ENCODE results near the gene CHEK2.

CHEK2 gene

DNA sequence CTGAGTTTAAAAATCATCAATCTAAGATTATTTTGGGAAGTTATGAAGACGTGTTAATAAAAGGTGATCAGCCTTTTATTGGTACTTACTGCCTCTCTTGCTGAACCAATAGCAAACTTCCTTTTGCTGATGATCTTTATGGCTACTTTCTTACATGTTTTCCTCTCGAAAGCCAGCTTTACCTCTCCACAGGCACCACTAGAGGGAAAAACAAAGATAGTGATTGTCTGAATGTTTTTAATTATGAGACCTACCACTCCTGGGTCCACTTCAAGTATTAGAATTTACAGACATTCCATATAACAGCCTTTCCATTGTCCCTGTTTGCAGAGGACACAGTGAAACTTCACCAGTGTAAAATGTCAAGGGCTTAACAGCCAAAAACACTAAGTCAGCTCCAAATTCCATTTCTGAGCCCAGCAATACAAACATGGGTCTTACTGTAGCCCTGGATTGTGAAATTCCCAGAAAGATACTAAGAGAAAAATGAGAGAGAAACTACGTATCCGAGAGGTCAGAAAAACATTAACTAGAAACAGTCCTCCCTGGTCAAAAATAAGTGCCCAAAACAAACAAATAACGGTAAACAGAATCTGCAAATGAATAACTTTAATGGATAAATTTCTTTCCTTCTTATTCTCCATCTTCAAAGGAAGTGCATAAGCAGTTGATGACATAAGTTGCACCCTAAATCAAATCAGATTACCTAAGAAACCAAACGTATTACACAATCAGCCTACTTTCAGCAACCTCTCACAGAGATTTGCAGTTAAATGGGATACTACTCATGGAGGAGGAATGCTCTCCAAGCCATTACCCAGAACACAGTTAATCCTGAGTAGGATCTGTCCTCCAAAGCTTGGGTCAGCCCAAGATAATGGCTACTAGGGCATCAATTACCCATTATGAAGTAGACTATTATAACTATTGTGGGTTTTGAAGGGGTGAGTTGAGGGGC is 29.5 kb downstream of the CHEK2 start:
- no peaks in the 10 kb centered on the region for H4K20me1 ChIP-seq (ENCODE audit: insufficient read depth, low read length)
- H3K4me3 ChIP-seq (ENCODE audit: low read length): no peak overlapping the region
- TF ChIP-seq, protein P1, sequence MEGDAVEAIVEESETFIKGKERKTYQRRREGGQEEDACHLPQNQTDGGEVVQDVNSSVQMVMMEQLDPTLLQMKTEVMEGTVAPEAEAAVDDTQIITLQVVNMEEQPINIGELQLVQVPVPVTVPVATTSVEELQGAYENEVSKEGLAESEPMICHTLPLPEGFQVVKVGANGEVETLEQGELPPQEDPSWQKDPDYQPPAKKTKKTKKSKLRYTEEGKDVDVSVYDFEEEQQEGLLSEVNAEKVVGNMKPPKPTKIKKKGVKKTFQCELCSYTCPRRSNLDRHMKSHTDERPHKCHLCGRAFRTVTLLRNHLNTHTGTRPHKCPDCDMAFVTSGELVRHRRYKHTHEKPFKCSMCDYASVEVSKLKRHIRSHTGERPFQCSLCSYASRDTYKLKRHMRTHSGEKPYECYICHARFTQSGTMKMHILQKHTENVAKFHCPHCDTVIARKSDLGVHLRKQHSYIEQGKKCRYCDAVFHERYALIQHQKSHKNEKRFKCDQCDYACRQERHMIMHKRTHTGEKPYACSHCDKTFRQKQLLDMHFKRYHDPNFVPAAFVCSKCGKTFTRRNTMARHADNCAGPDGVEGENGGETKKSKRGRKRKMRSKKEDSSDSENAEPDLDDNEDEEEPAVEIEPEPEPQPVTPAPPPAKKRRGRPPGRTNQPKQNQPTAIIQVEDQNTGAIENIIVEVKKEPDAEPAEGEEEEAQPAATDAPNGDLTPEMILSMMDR (IDR thresholded peaks at IDR 0.05; ENCODE audit: low read length): no peak
- no peak for TF ChIP-seq EZH2 (optimal IDR thresholded peaks at IDR 0.05; ENCODE audit: low read depth, low read length)
- TF ChIP-seq EZH2phosphoT487 (IDR thresholded peaks at IDR 0.05; ENCODE audit: low read length): no peak
- H3K27ac ChIP-seq (ENCODE audit: low read length): no peak overlapping the region
- no peak overlapping the region for H3K4me2 ChIP-seq (ENCODE audit: low read depth, low read length)
- H3K9me2 ChIP-seq (replicated peaks; ENCODE audit: insufficient read depth, low read length): no peaks in the 10 kb centered on the region
- H3K79me2 ChIP-seq (ENCODE audit: low read length): no peaks in the 10 kb centered on the region
- no peaks in the 10 kb centered on the region for H3K36me3 ChIP-seq (replicated peaks; ENCODE audit: insufficient read depth, low read length)
- no peak overlapping the region for H2AFZ ChIP-seq (ENCODE audit: low read length)
- H3K9ac ChIP-seq (ENCODE audit: low read length): no peak overlapping the region
- H3K4me1 ChIP-seq (ENCODE audit: low read length): no peaks in the 10 kb centered on the region
- no peaks in the 10 kb centered on the region for H3K9me3 ChIP-seq (replicated peaks; ENCODE audit: insufficient read depth, low read length)
- H3F3A ChIP-seq (ENCODE audit: insufficient read depth, low read length): no peaks in the 10 kb centered on the region
- DNase-seq: no peak
- no peaks in the 10 kb centered on the region for H3K27me3 ChIP-seq (replicated peaks; ENCODE audit: insufficient read depth, low read length)

DNA sequence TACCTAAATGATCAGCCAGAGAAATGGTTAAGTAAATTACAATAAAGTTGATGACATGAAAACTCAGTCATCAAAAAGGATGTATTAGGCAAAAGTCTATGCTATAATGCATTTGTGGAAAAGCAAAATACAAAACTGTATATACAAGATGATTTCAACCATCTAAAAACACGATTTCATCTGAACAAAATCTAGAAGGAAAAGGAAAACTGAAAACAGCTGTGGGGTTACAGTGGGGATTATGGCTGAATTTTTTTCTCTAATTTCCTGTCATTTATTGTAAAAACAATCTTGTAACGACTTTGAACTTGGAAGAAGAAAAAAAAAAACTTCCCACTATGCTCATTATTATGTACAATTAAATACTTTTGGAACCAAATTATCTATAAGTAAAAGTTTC is 30.3 kb downstream of the CHEK2 start:
- Histone ChIP-seq H3F3A (ENCODE audit: insufficient read depth, low read length) (no peaks in the 10 kb centered on the region), H4K20me1 (ENCODE audit: insufficient read depth, low read length) (no peaks in the 10 kb centered on the region), H2AFZ (ENCODE audit: low read length) (no peak overlapping the region), H3K27me3 (replicated peaks; ENCODE audit: insufficient read depth, low read length) (no peaks in the 10 kb centered on the region), H3K36me3 (replicated peaks; ENCODE audit: insufficient read depth, low read length) (no peaks in the 10 kb centered on the region), H3K4me3 (ENCODE audit: low read length) (no peak overlapping the region), H3K4me2 (ENCODE audit: low read depth, low read length) (no peak overlapping the region), H3K9me2 (replicated peaks; ENCODE audit: insufficient read depth, low read length) (no peaks in the 10 kb centered on the region), H3K9ac (ENCODE audit: low read length) (no peak overlapping the region), H3K27ac (ENCODE audit: low read length) (no peak overlapping the region), H3K4me1 (ENCODE audit: low read length) (no peaks in the 10 kb centered on the region), H3K9me3 (replicated peaks; ENCODE audit: insufficient read depth, low read length) (no peaks in the 10 kb centered on the region), H3K79me2 (ENCODE audit: low read length) (no peaks in the 10 kb centered on the region)
- no peak for TF ChIP-seq EZH2phosphoT487 (IDR thresholded peaks at IDR 0.05; ENCODE audit: low read length)
- TF ChIP-seq, protein P1 (IDR thresholded peaks at IDR 0.05; ENCODE audit: low read length): no peak
- TF ChIP-seq EZH2 (optimal IDR thresholded peaks at IDR 0.05; ENCODE audit: low read depth, low read length): no peak
- DNase-seq: no peak

DNA sequence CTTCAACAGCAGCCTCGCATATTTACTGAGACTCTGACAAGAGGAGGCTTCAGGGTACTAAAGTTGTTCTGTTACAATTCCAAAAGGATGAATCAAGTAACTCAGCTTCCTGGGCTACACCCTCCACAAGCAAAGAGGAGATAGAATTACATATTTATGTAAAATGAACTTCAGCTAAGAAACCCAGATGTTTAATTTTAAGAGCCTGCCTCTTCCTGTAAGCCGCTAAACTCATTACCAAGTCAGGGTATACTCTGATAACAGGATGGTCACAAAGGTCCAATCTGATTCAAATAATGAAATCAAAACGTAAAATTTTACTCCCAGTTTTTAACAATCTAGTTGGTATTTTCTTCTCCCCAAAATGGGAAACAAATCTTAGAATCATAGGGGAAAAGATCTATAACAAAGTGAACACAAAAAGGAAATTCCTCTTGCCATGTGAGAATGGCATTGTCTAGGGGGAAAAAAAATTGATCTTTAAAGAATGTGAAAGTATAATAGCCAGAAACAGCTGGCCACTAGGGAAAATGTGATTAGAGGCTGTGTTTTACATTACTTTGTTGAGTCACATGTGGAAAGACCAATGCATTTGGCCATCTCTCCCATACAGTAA is 30.9 kb downstream of the CHEK2 start:
- no peaks in the 10 kb centered on the region for H3K36me3 ChIP-seq (replicated peaks; ENCODE audit: insufficient read depth, low read length)
- no peaks in the 10 kb centered on the region for H3K9me2 ChIP-seq (replicated peaks; ENCODE audit: insufficient read depth, low read length)
- H3K9ac ChIP-seq (ENCODE audit: low read length): no peak overlapping the region
- no peaks in the 10 kb centered on the region for H3K79me2 ChIP-seq (ENCODE audit: low read length)
- no peak overlapping the region for H3K27ac ChIP-seq (ENCODE audit: low read length)
- no peak overlapping the region for H3K4me2 ChIP-seq (ENCODE audit: low read depth, low read length)
- H3K4me1 ChIP-seq (ENCODE audit: low read length): no peaks in the 10 kb centered on the region
- no peaks in the 10 kb centered on the region for H3F3A ChIP-seq (ENCODE audit: insufficient read depth, low read length)
- no peak for DNase-seq
- H2AFZ ChIP-seq (ENCODE audit: low read length): no peak overlapping the region
- no peaks in the 10 kb centered on the region for H4K20me1 ChIP-seq (ENCODE audit: insufficient read depth, low read length)
- H3K9me3 ChIP-seq (replicated peaks; ENCODE audit: insufficient read depth, low read length): no peaks in the 10 kb centered on the region
- no peaks in the 10 kb centered on the region for H3K27me3 ChIP-seq (replicated peaks; ENCODE audit: insufficient read depth, low read length)
- H3K4me3 ChIP-seq (ENCODE audit: low read length): no peak overlapping the region
- no peak for TF ChIP-seq EZH2phosphoT487 (IDR thresholded peaks at IDR 0.05; ENCODE audit: low read length)
